CD4-positive, alpha-beta memory T cell (primary cell): ENCODE data around the gene DNAJC28. TPM values are rescaled to one million over a fixed set of nuclear protein-coding genes. Genes with fewer than 3 reads are reported as not detected.
"Not testable (repeated sequence)": the region's sequence is repeated elsewhere in the genome, so short reads cannot be mapped to it uniquely, and the experiment has no call there.

Experiments
- CTCF ChIA-PET: fragments of 350-600 bp; sonication (Branson Sonifier 250); formaldehyde crosslinking; loops from one replicate; lab custom pipeline; 2021; ENCODE audit warnings: inconsistent platforms; ENCODE audit not compliant: partially characterized antibody; lab: Charles Lee
- POLR2A ChIA-PET: fragments of 350-600 bp; sonication (Branson Sonifier 250); formaldehyde crosslinking; loops from one replicate; lab custom pipeline; 2021; ENCODE audit not compliant: partially characterized antibody; lab: Charles Lee
- DNase-seq, 5 donors: peaks; one replicate each; pipeline versions ENCODE4 v3.0.0 to v3.0.0-alpha.2; 2020 to 2022; ENCODE audit warnings: mixed read lengths in 1 of 5
- H3K27ac ChIP-seq: one replicate; pipeline ENCODE4 v1.7.0; 2013; ENCODE audit warnings: low read depth, low read length
- H3K27me3 ChIP-seq: 2 replicates; pipeline ENCODE4 v1.7.0; 2013; ENCODE audit warnings: mild to moderate bottlenecking, low read length, moderate library complexity; ENCODE audit not compliant: insufficient read depth
- H3K36me3 ChIP-seq: 2 replicates; pipeline ENCODE4 v1.7.0; 2013; ENCODE audit warnings: mild to moderate bottlenecking, low read length, moderate library complexity; ENCODE audit not compliant: insufficient read depth
- H3K4me1 ChIP-seq: 2 replicates; pipeline ENCODE4 v1.7.0; 2013; ENCODE audit warnings: mild to moderate bottlenecking, low read length, moderate library complexity; ENCODE audit not compliant: insufficient read depth
- H3K4me3 ChIP-seq, 2 donors: one replicate each; pipeline ENCODE4 v1.7.0; 2013; ENCODE audit warnings: low read length in 2 of 2, mild to moderate bottlenecking in 1 of 2
- H3K9me3 ChIP-seq, 2 donors: one replicate each; pipeline ENCODE4 v1.7.0; 2013; ENCODE audit warnings: low read length in 2 of 2, control low read depth in 1 of 2; ENCODE audit not compliant: control insufficient read depth in 1 of 2
- H3K27ac Mint-ChIP-seq, 7 donors: one replicate each; pipeline ENCODE4 v1.8.0; 2020 to 2021; ENCODE audit warnings: mixed read lengths in 7 of 7, mild to moderate bottlenecking in 6 of 7, inconsistent platforms in 3 of 7, moderate library complexity in 3 of 7
- H3K27me3 Mint-ChIP-seq, 2 donors: one replicate each; pipeline ENCODE4 v1.8.0; 2020 to 2021; ENCODE audit warnings: mixed read lengths in 2 of 2
- H3K36me3 Mint-ChIP-seq, 2 donors: one replicate each; pipeline ENCODE4 v1.8.0; 2020 to 2021; ENCODE audit warnings: mixed read lengths in 2 of 2, inconsistent platforms in 1 of 2, mild to moderate bottlenecking in 1 of 2
- H3K4me1 Mint-ChIP-seq, 4 donors: one replicate each; pipeline ENCODE4 v1.8.0; 2020 to 2021; ENCODE audit warnings: mixed read lengths in 4 of 4, mild to moderate bottlenecking in 1 of 4
- H3K4me3 Mint-ChIP-seq, 8 donors: one replicate each; pipeline ENCODE4 v1.8.0; 2020 to 2021; ENCODE audit warnings: mixed read lengths in 8 of 8, mild to moderate bottlenecking in 7 of 8, moderate library complexity in 6 of 8, inconsistent platforms in 3 of 8
- H3K9me3 Mint-ChIP-seq, 8 donors: one replicate each; pipeline ENCODE4 v1.8.0; 2020 to 2021; ENCODE audit warnings: mixed read lengths in 8 of 8, mild to moderate bottlenecking in 5 of 8, inconsistent platforms in 3 of 8, moderate library complexity in 1 of 8
- intact Hi-C: fragments of 100-400 bp; cut with micrococcal nuclease; formaldehyde crosslinking; loops from one replicate; pipeline ENCODE4 v1.15.1; 2023
- polyA plus RNA-seq, 2 donors: library from polyadenylated mRNA; unstranded; fragments of 300-500 nt; fragmentation: Illumina TruSeq; gene quantifications; one replicate each; pipeline ENCODE4 v1.2.3, GENCODE V29; 2021
- total RNA-seq, 2 experiments: library from RNA; stranded (reverse); gene quantifications; one replicate each; pipeline ENCODE4 v1.2.3, GENCODE V29; 2021

The DNAJC28 gene
- total and polyA plus RNA-seq, 4 experiments from 2014 or later = 0.56 to 1.6 (median 1.1) TPM

- peak overlapping the region; percentile 66 to 95 for H3K4me3 ChIP-seq
- Mint-ChIP-seq H3K4me1 (peaks cover 12 to 35% (median 25%) of the 10 kb centered on the region in 4 donors), H3K4me3 (peak overlapping the region; percentile 85 to 94 (median 90)), H3K36me3 (peaks cover 6 to 12% of the 10 kb centered on the region in 2 donors), H3K27me3 (no peaks in the 10 kb centered on the region), H3K9me3 (no peaks in the 10 kb centered on the region), H3K27ac (peak overlapping the region; percentile 6 to 95 (median 87))
- no peak for DNase-seq
- H3K4me1 ChIP-seq = peaks cover 14% of the 10 kb centered on the region
- intact Hi-C loops = loop anchor here (1.0 kb wide), 1 partner anchor 127 kb away; no protein-coding TSS in a partner anchor
- POLR2A ChIA-PET = no interaction called here
- CTCF ChIA-PET = no interaction called here
- no peaks in the 10 kb centered on the region for H3K27me3 ChIP-seq
- H3K36me3 ChIP-seq = no peaks in the 10 kb centered on the region
- no peaks in the 10 kb centered on the region for H3K9me3 ChIP-seq
- H3K27ac ChIP-seq = peak overlapping the region; percentile 91
Observed at GRCh38 chr21:33478182-33478581, 13.3 kb downstream of the DNAJC28 start.

GRCh38 chr21:33477066-33477465 lies 14.4 kb downstream of the DNAJC28 start:
- H3K27me3 Mint-ChIP-seq = no peaks in the 10 kb centered on the region
- peaks cover 6 to 14% of the 10 kb centered on the region in 2 donors for H3K36me3 Mint-ChIP-seq
- POLR2A ChIA-PET = interaction anchor here (1.7 kb wide), 1 partner anchor 66 kb away, joined by 3 read pairs; no protein-coding TSS in a partner anchor
- intact Hi-C loops = no loop called here
- CTCF ChIA-PET = no interaction called here
- peak overlapping the region in 1 of 7 donors; percentile 40 for H3K27ac Mint-ChIP-seq
- H3K9me3 Mint-ChIP-seq = no peaks in the 10 kb centered on the region
- Histone ChIP-seq H3K4me1 (peaks cover 14% of the 10 kb centered on the region), H3K36me3 (no peaks in the 10 kb centered on the region), H3K27me3 (no peaks in the 10 kb centered on the region), H3K27ac (no peak overlapping the region), H3K4me3 (no peak overlapping the region), H3K9me3 (no peaks in the 10 kb centered on the region)
- H3K4me3 Mint-ChIP-seq = peak overlapping the region; percentile 6 to 62 (median 42)
- peaks cover 14 to 35% (median 25%) of the 10 kb centered on the region in 4 donors for H3K4me1 Mint-ChIP-seq
- no peak for DNase-seq

GRCh38 chr21:33473344-33473743 lies 18.2 kb downstream of the DNAJC28 start:
- H3K4me3 Mint-ChIP-seq = peak overlapping the region in 1 of 8 donors; percentile 25
- Histone ChIP-seq H3K36me3 (no peaks in the 10 kb centered on the region), H3K27me3 (no peaks in the 10 kb centered on the region), H3K27ac (no peak overlapping the region), H3K4me1 (peaks cover 4% of the 10 kb centered on the region), H3K4me3 (no peak overlapping the region), H3K9me3 (no peaks in the 10 kb centered on the region)
- H3K36me3 Mint-ChIP-seq = peaks cover 9 to 10% of the 10 kb centered on the region in 2 donors
- POLR2A ChIA-PET = interaction anchor here (0.6 kb wide), 1 partner anchor 702 kb away, joined by 3 read pairs; the partner anchor contains the start of gene PAXBP1
- H3K27me3 Mint-ChIP-seq = no peaks in the 10 kb centered on the region
- intact Hi-C loops = no loop called here
- CTCF ChIA-PET = interaction anchor here (0.7 kb wide), 1 partner anchor 207 kb away, joined by 3 read pairs; no protein-coding TSS in a partner anchor
- no peak for DNase-seq
- no peaks in the 10 kb centered on the region for H3K9me3 Mint-ChIP-seq
- H3K27ac Mint-ChIP-seq = no peak overlapping the region
- H3K4me1 Mint-ChIP-seq = peaks cover 8 to 31% (median 13%) of the 10 kb centered on the region in 4 donors

- H3K4me3 ChIP-seq = no peak overlapping the region
- POLR2A ChIA-PET = no interaction called here
- no peaks in the 10 kb centered on the region for H3K27me3 ChIP-seq
- H3K36me3 ChIP-seq = no peaks in the 10 kb centered on the region
- H3K27ac Mint-ChIP-seq = no peak overlapping the region
- no peaks in the 10 kb centered on the region for H3K9me3 ChIP-seq
- no peak overlapping the region for H3K4me3 Mint-ChIP-seq
- CTCF ChIA-PET = no interaction called here
- peaks cover 6 to 20% (median 8%) of the 10 kb centered on the region in 4 donors for H3K4me1 Mint-ChIP-seq
- H3K9me3 Mint-ChIP-seq = no peaks in the 10 kb centered on the region
- no peak overlapping the region for H3K27ac ChIP-seq
- intact Hi-C loops = no loop called here
- no peaks in the 10 kb centered on the region for H3K27me3 Mint-ChIP-seq
- no peaks in the 10 kb centered on the region for H3K4me1 ChIP-seq
- peaks cover 16 to 23% of the 10 kb centered on the region in 2 donors for H3K36me3 Mint-ChIP-seq
- DNase-seq = no peak
Observed at GRCh38 chr21:33470701-33471100, 20.8 kb downstream of the DNAJC28 start.

- H3K4me1 ChIP-seq, H3K27ac ChIP-seq, H3K4me3 Mint-ChIP-seq, H3K4me3 ChIP-seq, H3K9me3 Mint-ChIP-seq, DNase-seq, H3K27me3 Mint-ChIP-seq, H3K36me3 ChIP-seq, intact Hi-C loops, H3K9me3 ChIP-seq, H3K27me3 ChIP-seq: not testable (repeated sequence)
- Mint-ChIP-seq H3K27ac (peak overlapping the region in 1 of 7 donors; percentile 71), H3K36me3 (peaks cover 16 to 30% of the 10 kb centered on the region in 2 donors), H3K4me1 (peaks cover 6 to 20% (median 7%) of the 10 kb centered on the region in 4 donors)
- CTCF ChIA-PET = interaction anchor here (0.6 to 1.1 kb wide), 2 partner anchors 24 to 108 kb away, joined by 3 to 4 read pairs; no protein-coding TSS in a partner anchor
- POLR2A ChIA-PET = interaction anchor here (1.2 kb wide), 1 partner anchor 10 kb away, joined by 3 read pairs; no protein-coding TSS in a partner anchor
Observed at GRCh38 chr21:33469183-33469582, 22.3 kb downstream of the DNAJC28 start.

GRCh38 chr21:33461538-33462250 lies 29.8 kb downstream of the DNAJC28 start:
- Histone ChIP-seq H3K9me3 (no peaks in the 10 kb centered on the region), H3K27me3 (no peaks in the 10 kb centered on the region), H3K4me3 (no peak overlapping the region), H3K36me3 (peaks cover 10% of the 10 kb centered on the region), H3K27ac (no peak overlapping the region), H3K4me1 (no peaks in the 10 kb centered on the region)
- Mint-ChIP-seq H3K27me3 (no peaks in the 10 kb centered on the region), H3K4me3 (no peak overlapping the region), H3K9me3 (no peaks in the 10 kb centered on the region), H3K36me3 (peaks cover 27 to 49% of the 10 kb centered on the region in 2 donors), H3K27ac (no peak overlapping the region), H3K4me1 (peaks cover 0 to 2% (median 0%) of the 10 kb centered on the region in 4 donors)
- DNase-seq = no peak
- intact Hi-C loops = loop anchor here (2.0 kb wide), 1 partner anchor 123 kb away; no protein-coding TSS in a partner anchor
- POLR2A ChIA-PET = interaction anchor here (0.9 kb wide), 1 partner anchor 17 kb away, joined by 3 read pairs; no protein-coding TSS in a partner anchor
- CTCF ChIA-PET = interaction anchor here (1.0 to 1.6 kb wide), 3 partner anchors 11 to 144 kb away, joined by 3 to 5 read pairs (median 5); partner anchors contain the start of gene DONSON

- CTCF ChIA-PET = no interaction called here
- H3K27me3 ChIP-seq = no peaks in the 10 kb centered on the region
- H3K9me3 Mint-ChIP-seq = no peaks in the 10 kb centered on the region
- no peaks in the 10 kb centered on the region for H3K4me1 ChIP-seq
- peaks cover 29 to 45% of the 10 kb centered on the region in 2 donors for H3K36me3 Mint-ChIP-seq
- peaks cover 10% of the 10 kb centered on the region for H3K36me3 ChIP-seq
- DNase-seq = no peak
- H3K27ac Mint-ChIP-seq = no peak overlapping the region
- intact Hi-C loops = no loop called here
- H3K27ac ChIP-seq = no peak overlapping the region
- no peaks in the 10 kb centered on the region for H3K27me3 Mint-ChIP-seq
- no peak overlapping the region for H3K4me3 ChIP-seq
- POLR2A ChIA-PET = interaction anchor here (1.6 kb wide), 1 partner anchor 21 kb away, joined by 6 read pairs; the partner anchor contains the start of gene TMEM50B
- H3K4me3 Mint-ChIP-seq = no peak overlapping the region
- H3K9me3 ChIP-seq = no peaks in the 10 kb centered on the region
- peaks cover 0 to 2% (median 0%) of the 10 kb centered on the region in 4 donors for H3K4me1 Mint-ChIP-seq
Observed at GRCh38 chr21:33458861-33459260, 32.7 kb downstream of the DNAJC28 start.
